IMR-90 (cell line): ENCODE data around the gene ZC3H12D. TPM values are rescaled to one million over a fixed set of nuclear protein-coding genes. Genes with fewer than 3 reads are reported as not detected.
"Not testable (repeated sequence)": the region's sequence is repeated elsewhere in the genome, so short reads cannot be mapped to it uniquely, and the experiment has no call there.

ENCODE experiments used
- ATAC-seq: fragments of 200-7000 bp; cut with Tn5 transposase; 2 replicates; pipeline ENCODE4 v1.9.1; 2020; ENCODE audit warnings: low read depth, mild to moderate bottlenecking, moderate library complexity
- BruUV-seq: library from RNA; stranded (reverse); fragments of 400-500 nt; replicated peaks from 2 replicates; lab custom pipeline; 2021; lab: Mats Ljungman, UMichigan
- CTCF ChIA-PET: fragments of 300-600 bp; formaldehyde crosslinking; extraction: SDS; loops from one replicate; lab custom pipeline; 2021; ENCODE audit warnings: antibody characterized with exemption; lab: Yijun Ruan, JAX
- POLR2A ChIA-PET: fragments of 300-600 bp; sonication (Branson Sonifier 250); formaldehyde crosslinking; loops from one replicate; lab custom pipeline; 2022; ENCODE audit warnings: antibody characterized with exemption; ENCODE audit not compliant: unreplicated experiment; lab: Charles Lee
- DNase-seq: peaks from one replicate; pipeline ENCODE4 v3.0.0; 2013
- H2AFZ ChIP-seq: replicated peaks from 2 replicates; pipeline ENCODE3; 2013; ENCODE audit warnings: low read length, mild to moderate bottlenecking; ENCODE audit not compliant: poor library complexity
- H2AK5ac ChIP-seq: 2 replicates; pipeline ENCODE4 v1.6.1; 2013; ENCODE audit warnings: low read depth, low read length, inconsistent platforms
- H2AK9ac ChIP-seq: replicated peaks from 2 replicates; pipeline ENCODE3; 2013; ENCODE audit warnings: mild to moderate bottlenecking, low read depth, low read length, moderate library complexity; ENCODE audit not compliant: poor library complexity
- H2BK120ac ChIP-seq: 2 replicates; pipeline ENCODE4 v1.6.1; 2013; ENCODE audit warnings: low read depth, low read length, inconsistent platforms
- H2BK15ac ChIP-seq: 3 replicates; pipeline ENCODE4 v1.6.1; 2013; ENCODE audit warnings: low read depth, low read length, inconsistent platforms
- H2BK20ac ChIP-seq: 2 replicates; pipeline ENCODE4 v1.6.1; 2013; ENCODE audit warnings: low read depth, mild to moderate bottlenecking, inconsistent platforms, low read length, moderate library complexity
- H2BK5ac ChIP-seq: 2 replicates; pipeline ENCODE4 v1.6.1; 2013; ENCODE audit warnings: mild to moderate bottlenecking, low read depth, low read length, inconsistent platforms; ENCODE audit not compliant: poor library complexity, severe bottlenecking
- H3K14ac ChIP-seq: replicated peaks from 2 replicates; pipeline ENCODE4 v1.6.1; 2013; ENCODE audit warnings: low read depth, low read length, inconsistent platforms
- H3K18ac ChIP-seq: 2 replicates; pipeline ENCODE4 v1.6.1; 2013; ENCODE audit warnings: low read depth, low read length, control low read depth
- H3K23ac ChIP-seq: 2 replicates; pipeline ENCODE4 v1.6.1; 2013; ENCODE audit warnings: low read depth, low read length, inconsistent platforms
- H3K27ac ChIP-seq: 2 replicates; pipeline ENCODE4 v1.5.1; 2013; ENCODE audit warnings: mild to moderate bottlenecking, control low read depth, low read length; ENCODE audit not compliant: insufficient read depth
- H3K27me3 ChIP-seq: 2 replicates; pipeline ENCODE4 v1.6.1; 2013; ENCODE audit warnings: low read length; ENCODE audit not compliant: control insufficient read depth, insufficient read depth
- H3K36me3 ChIP-seq: 2 replicates; pipeline ENCODE4 v1.6.1; 2013; ENCODE audit warnings: low read length, mixed read lengths; ENCODE audit not compliant: control insufficient read depth, insufficient read depth
- H3K4ac ChIP-seq: 2 replicates; pipeline ENCODE4 v1.6.1; 2013; ENCODE audit warnings: low read depth, low read length, inconsistent platforms
- H3K4me1 ChIP-seq: 2 replicates; pipeline ENCODE4 v1.6.1; 2013; ENCODE audit warnings: low read length, mixed read lengths; ENCODE audit not compliant: control insufficient read depth, insufficient read depth
- H3K4me2 ChIP-seq: 2 replicates; pipeline ENCODE4 v1.6.1; 2013; ENCODE audit warnings: low read depth, mild to moderate bottlenecking, control low read depth, low read length, moderate library complexity
- H3K4me3 ChIP-seq: 2 replicates; pipeline ENCODE4 v1.5.1; 2013; ENCODE audit warnings: low read depth, mild to moderate bottlenecking, control low read depth, low read length, moderate library complexity; ENCODE audit not compliant: insufficient read depth
- H3K56ac ChIP-seq: 2 replicates; pipeline ENCODE4 v1.6.1; 2013; ENCODE audit warnings: low read length, inconsistent platforms; ENCODE audit not compliant: insufficient read depth; ENCODE audit errors: extremely low read depth
- H3K79me1 ChIP-seq, 2 experiments: 2 replicates each; pipeline ENCODE4 v1.6.1; 2013; ENCODE audit warnings: low read length in 2 of 2, inconsistent platforms in 1 of 2, low read depth in 1 of 2
- H3K9ac ChIP-seq: 2 replicates; pipeline ENCODE4 v1.6.1; 2013; ENCODE audit warnings: low read depth, low read length, control low read depth
- H3K9me1 ChIP-seq: 2 replicates; pipeline ENCODE4 v1.6.1; 2013; ENCODE audit warnings: low read length, inconsistent platforms; ENCODE audit not compliant: insufficient read depth
- H3K9me3 ChIP-seq: 2 replicates; pipeline ENCODE4 v1.6.1; 2013; ENCODE audit warnings: low read length; ENCODE audit not compliant: control insufficient read depth, insufficient read depth
- H4K20me1 ChIP-seq: 2 replicates; pipeline ENCODE4 v1.6.1; 2013; ENCODE audit warnings: low read length, inconsistent platforms; ENCODE audit not compliant: insufficient read depth
- H4K5ac ChIP-seq: 2 replicates; pipeline ENCODE4 v1.6.1; 2013; ENCODE audit warnings: mild to moderate bottlenecking, low read depth, low read length, control low read depth
- H4K8ac ChIP-seq, 2 experiments: 2 replicates each; pipeline ENCODE4 v1.6.1; 2013; ENCODE audit warnings: low read depth in 2 of 2, low read length in 2 of 2, control low read depth in 1 of 2, inconsistent platforms in 1 of 2
- H4K91ac ChIP-seq: 2 replicates; pipeline ENCODE4 v1.6.1; 2013; ENCODE audit warnings: low read depth, low read length, inconsistent platforms; ENCODE audit not compliant: insufficient read depth
- WGBS, 2 experiments: methylation state at CpG; one replicate each; pipeline versions ENCODE4 v1.1.5 to v1.1.7; 2013; ENCODE audit warnings: missing lambda C conversion rate in 2 of 2; ENCODE audit not compliant: insufficient read length in 1 of 2; ENCODE audit errors: extremely low coverage in 2 of 2; 5-methylcytosine and 5-hydroxymethylcytosine counted together
- dilution Hi-C: fragments of 300-500 bp; cut with HindIII; formaldehyde crosslinking; loops from one replicate; pipeline ENCODE4 v1.14.3; 2018; ENCODE audit warnings: low sequenced_read_pairs; ENCODE audit not compliant: unreplicated experiment
- in situ Hi-C: fragments of 300-500 bp; cut with MboI; formaldehyde crosslinking; loops from 3 replicates; pipeline ENCODE4 v1.14.3; 2019; ENCODE audit warnings: low sequenced_read_pairs, inconsistent platforms, mixed read lengths
- intact Hi-C: fragments of 100-400 bp; cut with micrococcal nuclease; formaldehyde crosslinking; loops from 2 replicates; pipeline ENCODE4 v1.10.0; 2022
- polyA plus RNA-seq, 3 experiments: library from polyadenylated mRNA; depleted of rRNA; stranded (reverse); fragments of >200 nt; gene quantifications; 2 replicates each; pipeline ENCODE4 v1.2.3, GENCODE V29; 2012; ENCODE audit warnings: low replicate concordance in 1 of 3
- total RNA-seq: library from RNA; depleted of rRNA; stranded (reverse); fragments of >200 nt; gene quantifications from 2 replicates; pipeline ENCODE4 v1.2.3, GENCODE V29; 2012

The ZC3H12D gene
- total and polyA plus RNA-seq, 2 of the 4 experiments (the other 2 are of a cell fraction) = under 0.01 to 0.12 TPM

DNA sequence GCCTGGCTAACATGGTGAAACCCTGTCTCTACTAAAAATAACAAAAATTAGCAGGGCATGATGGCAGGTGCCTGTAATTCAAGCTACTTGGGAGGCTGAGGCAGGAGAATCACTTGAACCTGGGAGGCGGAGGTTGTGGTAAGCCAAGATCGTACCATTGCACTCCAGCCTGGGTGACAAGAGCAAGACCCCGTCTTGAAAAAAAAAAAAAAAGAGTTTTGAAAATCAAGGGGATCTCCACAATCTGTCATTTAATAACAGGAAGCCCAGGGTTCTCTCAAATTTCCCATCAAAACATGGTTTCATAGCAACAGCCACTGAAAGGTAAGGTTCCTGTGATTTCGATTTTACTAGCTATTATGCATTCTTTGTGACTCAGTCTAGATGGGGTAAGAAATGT, 10.0 kb upstream of the ZC3H12D start:
- H4K8ac ChIP-seq, ATAC-seq, H3K9me1 ChIP-seq, H4K91ac ChIP-seq, H2AK9ac ChIP-seq, dilution Hi-C loops, H3K4me3 ChIP-seq, H3K27ac ChIP-seq, H3K18ac ChIP-seq, H2BK20ac ChIP-seq, H2AFZ ChIP-seq, H3K56ac ChIP-seq, H3K79me1 ChIP-seq, H3K9me3 ChIP-seq, H3K27me3 ChIP-seq, H2AK5ac ChIP-seq, DNase-seq, H3K14ac ChIP-seq, H3K23ac ChIP-seq, H4K20me1 ChIP-seq, H3K4ac ChIP-seq, H3K36me3 ChIP-seq, H3K4me2 ChIP-seq, POLR2A ChIA-PET, H4K5ac ChIP-seq, intact Hi-C loops, H3K4me1 ChIP-seq, H2BK5ac ChIP-seq, H2BK15ac ChIP-seq, H3K9ac ChIP-seq, in situ Hi-C loops, H2BK120ac ChIP-seq, BruUV-seq: not testable (repeated sequence)
- no CpG with 5 or more reads among the region's 4 CpGs for WGBS, 2 experiments
- CTCF ChIA-PET = interaction anchor here (1.4 kb wide), 1 partner anchor 48 kb away, joined by 3 read pairs; no protein-coding TSS in a partner anchor
